GM20431 (cell line): ENCODE data around the gene KIAA1958.

ENCODE experiments used
- in situ Hi-C: fragments of 300-500 bp; cut with MseI, MboI; formaldehyde crosslinking; loops from one replicate; pipeline ENCODE4 v1.15.0; 2020; ENCODE audit warnings: low sequenced_read_pairs; ENCODE audit not compliant: unreplicated experiment

The KIAA1958 gene

DNA sequence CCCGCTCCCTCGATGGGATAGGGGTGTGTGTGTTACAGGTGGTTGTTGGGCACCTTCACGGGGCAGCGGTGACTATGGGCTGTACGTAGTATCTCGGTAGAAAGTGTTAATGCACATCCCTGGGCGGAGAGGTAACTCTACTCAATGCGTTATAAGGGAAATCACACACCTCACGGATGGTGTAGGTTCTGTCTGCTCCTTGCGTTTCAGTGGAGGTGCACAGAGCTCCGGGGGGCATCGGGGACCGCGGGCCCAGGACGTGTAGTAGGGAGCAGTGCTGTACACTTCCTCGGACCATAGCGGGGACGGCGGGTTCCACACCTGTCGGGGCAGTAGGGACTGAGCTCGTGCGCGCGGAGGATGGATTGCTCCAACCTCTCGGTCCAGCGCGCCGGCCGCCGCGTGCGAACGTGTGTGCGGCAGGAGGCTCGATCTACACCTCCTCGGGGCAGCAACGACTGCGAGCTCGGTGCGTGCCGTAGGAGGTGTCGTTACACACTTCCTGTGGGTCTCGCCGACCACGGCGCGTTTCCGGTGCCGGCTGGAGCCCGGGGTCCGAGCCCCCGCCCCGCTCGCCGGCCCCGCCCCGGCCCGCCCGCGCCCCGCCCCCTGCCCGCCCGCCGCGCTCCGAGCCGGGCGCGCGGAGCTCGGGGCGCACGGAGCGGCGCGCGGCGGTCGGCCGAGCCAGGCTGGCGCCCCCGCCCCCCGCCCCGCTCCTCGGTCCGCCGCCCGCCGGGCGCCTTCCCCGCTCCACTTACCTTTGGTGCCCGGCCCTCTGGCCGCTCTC lies at the start of gene KIAA1958:
Gene KIAA1958, plus strand, starts transcription at position 607 of the 787 bp plus-strand sequence. CDS start 87,254 bp downstream, outside the sequence.
- in situ Hi-C loops: no loop called here

DNA sequence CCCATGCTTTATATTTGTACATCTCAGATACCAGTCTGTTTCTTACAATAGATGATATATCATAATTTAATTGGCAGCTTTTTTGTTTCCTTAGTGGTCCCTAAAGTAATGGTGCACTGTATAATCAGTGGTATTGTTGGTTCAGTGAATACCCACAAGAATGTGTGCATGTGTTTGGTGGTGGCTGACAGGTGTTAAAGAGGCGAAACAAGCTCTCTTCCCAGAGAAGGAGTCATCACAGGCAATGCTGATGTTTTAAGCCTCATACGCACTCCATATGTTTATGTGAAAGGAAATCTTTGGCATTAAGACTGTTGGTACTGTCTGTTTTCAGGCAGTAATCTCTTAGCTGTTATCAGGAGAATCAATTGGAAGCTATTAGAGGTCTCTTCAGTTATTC lies 49.2 kb upstream of the KIAA1958 start:
- in situ Hi-C loops: no loop called here

- in situ Hi-C loops: no loop called here
Measured at GRCh38 chr9:112439171-112439570, 47.5 kb upstream of the KIAA1958 start.

DNA sequence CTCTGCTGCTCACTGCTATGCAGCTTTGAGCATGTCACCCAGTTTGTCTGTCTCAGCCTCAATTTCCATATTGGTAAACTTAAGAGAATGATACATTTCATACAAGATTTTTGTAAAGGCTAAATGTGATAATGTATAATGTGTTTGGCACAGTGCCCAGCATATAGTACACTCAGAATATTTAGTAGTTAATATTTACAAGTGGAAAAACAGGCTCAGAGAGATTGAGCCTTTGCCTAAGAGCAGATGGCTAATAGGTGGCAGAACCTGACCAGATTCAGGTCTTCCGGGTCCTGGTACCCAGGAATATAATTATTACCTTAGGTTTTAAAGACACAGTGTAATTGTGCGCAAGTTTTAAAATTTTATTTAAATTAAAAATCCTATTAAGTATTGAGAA lies 46.8 kb upstream of the KIAA1958 start:
- in situ Hi-C loops: no loop called here

DNA sequence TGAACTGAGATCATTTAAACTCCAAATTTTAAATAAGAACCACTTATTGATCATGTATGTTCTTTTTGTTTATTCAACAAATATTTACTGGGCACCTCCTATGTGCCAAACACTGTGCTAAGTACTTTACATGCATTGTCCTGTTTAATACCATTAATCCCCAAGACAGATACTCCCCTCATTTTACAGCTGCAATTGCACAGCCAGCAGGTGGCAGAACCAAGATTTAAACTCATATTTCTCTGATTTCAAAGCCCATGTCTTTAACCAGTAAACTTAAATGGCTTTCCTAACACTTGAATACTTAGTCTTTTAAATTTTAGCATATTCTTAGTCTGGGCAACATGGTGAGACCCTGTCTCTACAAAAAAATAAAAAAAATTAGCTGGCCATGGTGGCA lies 43.4 kb upstream of the KIAA1958 start:
- in situ Hi-C loops: no loop called here

- in situ Hi-C loops: no loop called here
Measured at GRCh38 chr9:112443636-112444035, 43.0 kb upstream of the KIAA1958 start.

- in situ Hi-C loops: no loop called here
Measured at GRCh38 chr9:112445196-112445595, 41.4 kb upstream of the KIAA1958 start.

DNA sequence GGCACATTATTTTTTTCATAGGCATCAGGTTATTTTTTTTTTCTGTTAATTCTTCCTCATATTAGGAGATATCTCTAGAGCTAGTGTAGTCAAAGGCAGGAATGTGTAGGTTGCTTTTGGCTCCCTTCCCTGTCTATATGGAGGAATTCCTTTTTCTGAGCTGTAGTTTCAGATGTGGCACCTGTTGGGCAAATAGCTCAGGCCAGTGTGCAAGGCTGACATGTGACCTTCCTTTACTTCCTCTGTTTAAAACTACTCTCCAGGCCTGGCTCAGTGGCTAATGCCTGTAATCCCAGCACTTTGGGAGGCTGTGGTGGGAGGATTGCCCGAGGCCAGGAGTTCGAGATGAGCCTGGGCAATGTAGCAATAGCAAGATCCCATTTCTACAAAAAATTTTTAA lies 40.5 kb upstream of the KIAA1958 start:
- in situ Hi-C loops: no loop called here

DNA sequence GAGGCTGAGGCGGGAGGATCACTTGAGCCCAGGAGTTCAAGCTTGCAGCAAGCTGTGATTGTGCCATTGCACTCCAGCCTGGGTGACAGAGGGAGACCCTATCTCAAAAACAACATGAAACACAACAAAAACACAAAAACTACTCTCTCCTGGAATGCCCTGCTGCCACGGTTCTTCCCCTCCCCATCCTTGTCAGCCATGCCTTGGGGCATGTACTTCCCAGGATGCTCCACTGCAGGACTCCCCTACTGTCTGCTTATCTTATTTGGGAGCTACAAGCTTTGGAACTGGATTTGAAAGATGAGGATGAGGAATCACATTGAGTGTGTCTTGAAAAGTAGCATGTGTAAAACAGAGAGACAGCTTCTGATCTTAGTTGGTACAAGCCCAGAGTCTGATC lies 40.1 kb upstream of the KIAA1958 start:
- in situ Hi-C loops: no loop called here

DNA sequence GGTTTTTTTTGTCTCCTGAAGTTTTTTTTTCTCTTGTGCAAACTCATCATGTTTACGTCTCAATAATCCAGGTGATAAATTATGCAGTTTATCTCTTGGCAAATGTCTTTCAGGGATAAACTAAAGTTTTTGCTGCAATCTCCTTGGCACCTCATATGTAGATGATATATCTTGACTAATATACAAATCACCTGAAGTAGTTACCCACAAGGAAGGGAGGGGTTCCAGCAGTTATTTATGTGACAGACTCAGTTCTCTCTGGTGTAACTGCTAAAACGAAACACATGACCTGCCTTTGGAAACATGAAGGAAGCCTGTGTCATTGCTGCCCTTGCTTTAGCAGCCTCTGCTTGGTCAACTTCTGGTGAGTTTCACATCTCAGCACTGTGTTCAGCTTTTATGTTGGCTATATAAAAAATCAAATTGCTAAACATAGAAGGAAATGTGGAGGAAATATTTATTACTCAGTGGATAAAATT lies 39.3 kb upstream of the KIAA1958 start:
- in situ Hi-C loops: no loop called here

- in situ Hi-C loops: no loop called here
Measured at GRCh38 chr9:112462855-112463254, 23.8 kb upstream of the KIAA1958 start.

DNA sequence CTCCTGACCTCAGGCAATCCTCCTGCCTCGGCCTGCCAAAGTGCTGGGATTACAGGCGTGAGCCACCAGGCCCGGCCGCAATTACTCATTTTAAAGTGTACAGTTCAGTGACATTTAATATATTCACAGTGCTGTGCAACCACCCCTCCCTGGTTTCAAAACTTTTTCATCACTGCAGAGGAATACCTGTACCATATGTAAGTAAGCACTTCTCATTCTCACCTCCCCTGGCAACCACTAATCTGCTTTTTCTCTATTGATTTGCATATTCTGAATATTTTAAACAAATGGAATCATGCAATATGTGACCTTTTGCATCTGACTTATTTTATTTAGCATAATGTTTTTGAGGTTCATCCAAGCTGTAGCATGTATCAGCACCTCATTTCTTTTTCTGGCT lies 21.3 kb upstream of the KIAA1958 start:
- in situ Hi-C loops: no loop called here

DNA sequence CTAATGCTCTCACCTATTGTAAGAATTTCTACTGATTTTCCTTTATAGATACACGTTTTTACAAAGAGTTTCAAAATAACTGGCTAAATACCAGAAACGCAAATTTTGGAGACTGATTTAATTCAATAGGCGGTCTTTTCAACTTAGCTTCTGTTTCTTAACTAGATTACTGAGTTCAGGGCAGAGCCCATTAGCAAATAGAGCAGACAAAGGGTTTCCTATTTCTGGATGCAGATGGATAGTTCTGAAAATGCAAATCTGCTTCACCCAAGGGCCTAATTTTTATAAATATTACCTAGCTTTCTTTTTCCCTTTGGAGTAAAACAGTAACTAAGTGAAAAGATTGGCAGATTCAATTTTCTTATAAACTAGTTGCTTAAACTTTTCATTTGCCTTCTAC lies 13.6 kb upstream of the KIAA1958 start:
- in situ Hi-C loops: no loop called here

- in situ Hi-C loops: no loop called here
Measured at GRCh38 chr9:112473986-112474385, 12.6 kb upstream of the KIAA1958 start.

GRCh38 chr9:112475318-112475717 lies 11.3 kb upstream of the KIAA1958 start:
- in situ Hi-C loops: no loop called here

DNA sequence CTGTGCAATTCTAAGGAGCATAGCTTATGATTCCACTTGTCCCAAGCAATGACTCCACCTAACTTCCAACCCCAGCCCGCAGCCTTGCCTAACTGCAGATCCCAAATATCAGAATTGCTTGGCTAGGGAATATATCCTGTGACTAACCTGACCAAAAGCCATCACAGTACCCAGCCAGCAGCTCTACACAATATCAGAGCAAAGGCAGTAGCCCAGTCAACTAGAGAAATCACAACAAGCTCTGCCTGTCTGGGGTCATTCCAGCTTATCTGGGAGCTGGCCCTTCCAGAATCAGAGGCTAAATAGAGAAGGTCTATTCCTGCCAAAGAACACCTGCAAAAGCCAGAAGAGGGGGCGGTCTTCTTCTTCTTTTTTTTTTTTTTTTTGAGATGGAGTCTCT lies 9.3 kb upstream of the KIAA1958 start:
- in situ Hi-C loops: no loop called here

DNA sequence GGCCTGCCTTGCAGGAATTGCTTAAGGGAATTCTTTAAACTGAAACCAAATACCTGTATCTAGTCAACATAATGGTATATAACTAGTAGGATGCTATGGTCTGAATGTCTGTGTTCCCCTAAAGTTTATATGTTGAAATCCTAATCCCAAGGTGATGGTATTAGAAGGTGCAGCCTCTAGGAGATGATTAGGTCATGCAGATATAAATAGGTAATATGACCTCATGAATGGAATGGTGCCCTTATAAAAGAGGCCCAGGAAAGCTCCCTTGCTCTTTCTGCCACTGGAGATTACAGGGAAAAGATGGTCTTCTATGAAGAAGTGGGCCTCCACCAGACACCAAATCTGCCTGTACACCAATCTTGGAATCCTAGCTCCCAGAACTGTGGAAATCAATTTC lies 7.4 kb upstream of the KIAA1958 start:
- in situ Hi-C loops: no loop called here

DNA sequence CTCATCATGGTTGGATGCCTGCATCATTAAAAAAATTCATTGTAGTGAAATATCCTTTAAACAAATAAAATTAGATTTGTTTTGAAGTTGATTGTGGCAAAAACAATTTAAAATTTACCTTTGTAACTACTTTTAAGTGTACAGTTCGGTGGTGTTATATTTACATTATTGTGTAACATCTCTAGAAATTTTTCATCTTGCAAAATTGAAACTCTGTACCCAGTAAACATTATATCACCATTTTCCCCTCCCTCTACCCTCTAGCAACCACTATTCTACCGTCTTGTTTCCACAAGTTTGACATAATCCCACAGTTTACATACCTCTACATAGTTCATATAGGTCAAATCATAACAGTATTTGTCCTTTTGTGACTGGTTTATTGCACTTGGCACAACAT lies 2.0 kb upstream of the KIAA1958 start:
- in situ Hi-C loops: no loop called here

DNA sequence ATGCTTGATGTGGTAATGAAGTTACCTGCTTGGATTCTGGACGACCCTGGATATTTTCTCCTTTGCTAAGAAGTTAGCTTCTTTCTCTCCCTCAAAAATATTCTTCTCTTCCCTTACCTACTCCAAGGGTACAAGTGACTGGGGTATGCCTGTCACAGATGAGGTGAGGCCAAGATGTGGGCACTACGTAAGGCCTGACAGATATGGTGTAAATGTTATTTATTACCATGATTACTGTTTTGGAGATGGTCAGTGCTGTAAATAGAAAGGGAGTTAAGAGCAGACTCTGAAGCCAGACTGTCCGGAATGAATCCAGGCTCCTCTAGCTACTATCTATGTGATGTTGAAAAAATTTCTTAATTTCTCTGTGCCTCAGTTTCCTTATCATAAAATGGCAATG lies 1.1 kb upstream of the KIAA1958 start:
- in situ Hi-C loops: no loop called here

DNA sequence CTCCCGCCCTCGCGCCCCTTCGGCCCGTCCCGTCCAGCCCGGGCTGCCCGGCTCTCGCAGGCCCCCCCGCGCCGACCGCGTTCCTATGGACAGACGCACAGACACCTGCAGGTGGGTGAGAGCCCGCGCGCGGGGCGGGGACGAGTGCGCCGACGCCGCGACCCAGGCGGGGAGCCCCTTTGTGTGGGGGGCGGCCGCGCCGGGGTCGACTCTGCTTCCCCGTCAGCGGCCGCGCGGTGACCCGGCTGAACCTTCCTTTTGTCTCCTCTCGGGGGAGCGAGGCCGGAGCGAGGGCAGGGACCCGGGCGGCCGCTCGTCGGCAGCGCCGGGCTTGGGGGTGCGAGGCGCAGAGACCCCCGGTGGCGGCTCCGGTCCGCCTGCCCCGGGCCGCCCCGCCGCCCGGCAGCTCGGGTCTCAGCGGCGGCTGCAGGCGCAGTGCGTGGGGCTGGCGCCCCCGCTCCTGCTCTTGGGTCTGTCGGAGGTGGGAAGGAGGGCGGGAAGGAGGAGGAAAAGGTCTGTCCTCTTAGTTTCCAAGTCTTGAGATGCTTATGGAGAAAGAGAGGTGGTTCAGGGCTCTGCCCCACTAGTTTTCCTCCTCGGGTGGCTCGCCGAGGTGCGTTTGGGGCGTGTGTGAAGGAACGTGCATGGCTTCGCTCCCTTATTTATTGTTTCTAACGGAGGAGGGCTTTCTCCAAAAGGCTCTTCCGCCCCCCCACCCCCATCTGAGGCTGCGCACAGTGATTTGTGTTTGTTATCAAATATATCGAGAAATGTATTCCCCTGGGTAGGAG lies 576 bp downstream of the KIAA1958 start:
- in situ Hi-C loops: no loop called here

DNA sequence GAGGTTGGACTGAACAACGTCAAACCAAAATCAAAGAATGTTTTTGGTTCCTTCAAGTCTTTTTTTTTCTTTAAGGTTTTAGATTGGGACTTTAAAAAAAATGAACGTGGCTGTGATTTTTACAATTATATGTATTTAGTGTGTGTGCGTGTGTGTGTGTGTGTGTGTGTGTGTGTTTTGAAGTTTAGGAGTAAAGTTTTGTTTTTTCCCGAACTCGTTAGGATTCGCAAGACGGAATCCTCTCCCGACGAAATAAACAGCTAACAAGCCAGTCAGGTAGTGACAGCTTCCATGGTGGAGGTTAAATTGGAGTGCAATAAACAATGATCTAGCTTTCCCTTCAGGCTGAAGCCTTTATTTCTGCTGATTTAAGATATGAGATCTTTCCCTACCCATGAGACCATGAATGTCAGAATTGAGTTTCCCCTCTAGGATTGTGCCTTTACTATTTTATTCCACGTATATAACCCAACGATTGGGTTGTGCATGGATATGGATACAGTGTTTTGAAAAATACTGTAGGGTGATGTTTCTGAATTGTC lies 1.2 kb downstream of the KIAA1958 start:
- in situ Hi-C loops: no loop called here
